CD4-positive, alpha-beta T cell treated with Interleukin-17A for 4 hours (primary cell): ENCODE results near the gene ZNF384.
"Not testable (repeated sequence)": the region's sequence is repeated elsewhere in the genome, so short reads cannot be mapped to it uniquely, and the experiment has no call there.

Source experiments
- DNase-seq: peaks from one replicate; pipeline ENCODE4 v3.0.0-alpha.2; 2020; ENCODE audit warnings: mixed read lengths

ZNF384 gene

DNA sequence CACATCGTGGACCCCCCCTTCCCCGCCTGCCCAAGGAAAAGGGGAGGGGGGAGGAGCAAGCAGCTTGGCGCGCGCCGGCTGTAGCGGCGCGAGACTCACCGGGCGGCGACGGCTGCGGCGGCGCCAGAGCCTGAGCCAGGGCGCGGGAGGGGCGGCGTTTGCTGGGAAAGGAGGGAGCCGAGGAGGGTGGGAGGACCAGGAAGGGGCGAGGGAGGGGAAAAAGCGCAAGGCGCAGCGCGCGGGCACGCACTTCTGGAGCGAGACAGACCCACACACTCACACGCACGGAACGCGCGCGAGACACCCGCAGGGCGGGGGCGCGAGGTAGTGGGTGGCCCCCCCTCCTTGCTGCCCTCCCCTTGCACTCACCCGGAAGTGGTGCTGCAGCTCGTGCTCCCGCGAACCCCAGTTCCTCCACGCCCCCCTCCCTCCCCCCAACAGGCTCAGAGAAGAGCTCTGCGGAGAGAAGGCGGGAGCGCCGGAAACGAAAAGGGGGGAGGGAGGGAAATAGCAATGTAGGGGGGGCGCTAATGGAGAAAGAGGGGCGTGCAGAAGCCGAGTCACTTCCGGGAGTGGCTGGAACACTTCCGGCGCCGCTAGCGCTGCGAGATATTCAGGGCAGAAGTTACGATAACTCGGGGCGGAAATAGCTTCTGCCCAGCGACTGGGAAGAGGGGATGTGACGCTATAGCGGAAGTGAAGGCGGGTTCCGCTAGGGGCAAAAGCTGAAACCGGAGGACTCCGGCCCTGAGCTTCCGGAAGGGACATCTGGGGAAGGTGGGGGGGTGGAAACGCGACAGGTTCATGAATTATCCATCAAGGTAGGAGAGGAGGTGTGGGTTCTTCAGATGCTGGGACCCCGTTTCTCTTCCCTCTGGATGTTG lies at the start of gene ZNF384:
Gene ZNF384, minus strand, starts transcription at position 377 of the 884 bp plus-strand sequence. CDS start 9,855 bp downstream, outside the sequence.
- DNase-seq, result peak; percentile 97

DNA sequence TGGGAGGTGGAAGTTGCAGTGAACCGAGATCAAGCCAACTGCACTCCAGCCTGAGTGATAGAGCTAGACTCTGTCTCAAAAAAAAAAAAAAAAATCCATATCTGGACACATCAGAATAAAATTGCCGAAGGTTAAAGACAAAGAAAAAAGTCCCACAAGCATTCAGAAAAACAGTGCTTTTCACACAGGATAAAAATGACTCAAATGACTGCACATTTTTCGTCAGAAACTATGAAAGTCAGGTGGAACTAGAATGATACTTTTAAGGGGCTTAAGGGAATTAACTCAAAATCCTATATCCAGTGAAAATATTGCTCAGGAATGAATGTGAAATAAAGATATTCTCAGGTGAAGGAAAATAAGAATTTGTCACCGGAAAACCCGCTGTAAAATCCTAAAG lies 47.6 kb upstream of the ZNF384 start:
- no peak for DNase-seq

DNA sequence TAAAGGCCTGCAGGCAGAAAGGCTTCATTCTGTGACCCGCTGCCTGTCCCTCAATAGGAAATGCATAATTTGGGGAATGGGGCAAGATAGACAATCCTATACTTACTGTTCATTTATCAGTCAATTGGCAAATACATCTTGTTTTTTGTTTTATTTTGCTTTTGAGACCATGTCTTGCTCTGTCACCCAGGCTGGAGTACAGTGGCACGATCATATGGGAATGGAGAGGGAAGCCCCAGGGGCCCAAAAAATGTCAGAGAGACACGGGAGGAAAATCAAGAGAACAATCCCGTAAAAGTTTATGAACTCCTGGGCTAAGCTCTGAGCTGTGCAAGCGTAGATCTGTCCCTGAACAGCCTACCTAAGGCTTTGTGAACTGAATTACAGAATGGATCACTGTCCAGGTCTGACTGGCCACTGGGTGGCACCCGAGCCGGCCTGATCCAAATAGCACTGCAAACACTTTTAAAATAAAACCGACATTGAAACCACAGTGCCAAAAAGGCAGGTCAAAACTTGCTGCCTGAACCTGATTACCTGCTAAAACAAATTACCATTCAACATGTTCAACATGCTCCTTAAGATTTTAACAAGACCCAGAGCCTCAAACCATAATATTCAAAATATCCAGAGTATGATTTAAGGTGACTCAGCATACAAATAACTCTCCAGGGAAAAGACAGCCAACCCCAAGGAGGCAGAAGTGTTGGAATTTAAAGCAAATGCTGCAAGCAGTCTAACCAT lies 46.4 kb upstream of the ZNF384 start:
- peak; percentile 63 for DNase-seq

DNA sequence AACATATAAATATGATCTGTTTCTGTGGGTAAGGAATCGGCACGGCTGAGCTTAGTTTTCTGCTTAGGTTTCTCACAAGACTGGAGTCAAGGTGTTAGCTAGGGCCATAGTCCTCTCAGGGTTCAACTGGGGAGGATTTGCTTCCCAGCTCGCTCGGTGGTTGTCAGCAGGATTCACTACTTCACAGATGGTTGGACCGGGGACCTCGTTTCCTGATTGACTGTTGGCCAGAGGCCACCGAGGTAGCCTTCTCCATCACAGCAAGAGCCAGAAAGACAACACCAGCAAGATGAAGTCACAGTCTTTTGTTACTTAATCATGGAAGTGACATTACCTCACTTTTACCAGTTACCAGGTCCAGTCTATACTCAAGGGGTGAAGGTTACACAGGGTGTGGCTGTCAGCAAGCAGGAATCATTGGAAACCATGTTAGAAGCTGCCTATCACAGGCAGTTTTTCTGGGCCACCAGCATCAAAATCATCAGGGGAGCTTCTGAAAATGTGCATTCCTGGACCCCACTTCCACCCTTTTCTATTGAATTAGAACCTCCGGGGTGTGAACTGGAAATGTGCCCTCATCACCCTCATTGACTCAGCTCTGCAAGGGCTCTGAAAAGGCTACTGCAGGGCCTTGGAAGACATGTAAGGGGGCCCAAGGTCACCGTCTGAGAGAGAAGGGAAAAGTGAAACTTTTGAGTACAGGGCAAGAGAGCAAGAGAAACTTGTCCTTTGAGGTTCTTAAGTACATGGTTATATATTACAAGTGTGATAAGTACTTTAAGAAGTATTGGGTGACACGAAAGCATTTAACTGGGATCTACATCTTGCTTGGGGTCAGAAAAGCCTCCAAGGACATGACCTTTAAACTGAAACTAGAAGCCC lies 45.6 kb upstream of the ZNF384 start:
- no peak for DNase-seq

DNA sequence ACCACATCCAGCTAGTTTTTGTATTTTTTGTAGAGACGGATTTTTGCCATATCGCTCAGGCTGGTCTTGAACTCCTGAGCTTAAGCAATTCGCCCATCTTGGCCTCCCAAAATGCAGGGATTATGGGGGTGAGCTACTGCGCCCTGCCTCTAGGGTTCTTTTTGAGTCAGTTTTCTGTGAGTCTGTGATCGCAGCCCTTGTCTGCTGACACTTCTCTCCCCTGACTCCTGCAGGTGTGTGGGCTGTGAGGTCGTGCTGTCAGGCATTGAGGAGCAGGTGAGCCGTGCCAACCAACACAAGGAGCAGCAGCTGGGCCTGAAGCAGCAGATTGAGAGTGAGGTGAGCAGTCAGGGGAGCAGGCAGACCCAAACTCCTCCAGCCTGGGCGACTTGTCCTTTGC lies 41.0 kb upstream of the ZNF384 start:
- DNase-seq, result no peak

DNA sequence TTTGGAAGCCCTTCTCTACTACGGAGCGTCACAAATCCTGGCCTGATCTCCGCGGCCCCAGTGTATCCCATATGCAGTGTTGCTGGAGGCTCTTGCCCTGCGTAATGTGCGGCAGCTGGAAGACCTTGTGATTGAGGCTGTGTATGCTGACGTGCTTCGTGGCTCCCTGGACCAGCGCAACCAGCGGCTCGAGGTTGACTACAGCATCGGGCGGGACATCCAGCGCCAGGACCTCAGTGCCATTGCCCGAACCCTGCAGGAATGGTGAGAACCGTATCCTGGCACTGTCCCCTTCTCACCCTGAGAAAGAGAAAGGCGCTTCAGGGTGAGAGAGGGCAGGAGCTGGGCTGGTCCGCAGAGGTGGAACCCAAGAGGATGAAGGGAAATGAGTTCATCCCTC lies 40.0 kb upstream of the ZNF384 start:
- no peak for DNase-seq

DNA sequence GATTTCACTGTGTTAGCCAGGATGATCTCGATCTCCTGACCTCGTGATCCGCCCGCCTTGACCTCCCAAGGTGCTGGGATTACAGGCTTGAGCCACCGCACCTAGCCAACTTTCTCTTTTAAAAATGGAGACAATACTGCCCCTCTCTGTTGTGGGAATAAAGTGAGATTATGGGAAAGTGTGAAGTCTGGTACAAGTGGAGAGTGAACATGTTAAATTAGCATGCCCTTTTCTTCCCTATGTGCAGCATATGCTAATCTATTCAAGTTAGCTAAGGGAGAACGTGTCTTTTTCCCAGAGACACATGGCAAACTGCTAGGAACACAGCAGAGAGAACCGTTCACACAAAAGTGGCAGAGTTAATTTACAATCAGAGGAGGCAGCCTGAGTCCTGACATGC lies 36.2 kb upstream of the ZNF384 start:
- DNase-seq, result no peak

DNA sequence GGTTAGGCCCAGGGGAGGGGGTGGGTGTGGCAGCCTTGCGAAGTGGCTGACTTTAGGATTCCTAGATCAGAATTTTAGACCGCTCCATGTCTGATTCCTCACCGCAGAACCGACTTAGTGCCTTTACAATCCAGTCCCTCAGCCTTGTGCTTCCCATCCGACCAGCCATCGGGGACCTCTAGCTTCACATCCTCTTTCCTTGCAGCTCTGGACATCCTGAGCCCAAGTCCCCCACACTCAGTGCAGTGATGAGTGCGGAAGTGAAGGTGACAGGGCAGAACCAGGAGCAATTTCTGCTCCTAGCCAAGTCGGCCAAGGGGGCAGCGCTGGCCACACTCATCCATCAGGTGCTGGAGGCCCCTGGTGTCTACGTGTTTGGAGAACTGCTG lies 35.2 kb upstream of the ZNF384 start:
- DNase-seq, result no peak

DNA sequence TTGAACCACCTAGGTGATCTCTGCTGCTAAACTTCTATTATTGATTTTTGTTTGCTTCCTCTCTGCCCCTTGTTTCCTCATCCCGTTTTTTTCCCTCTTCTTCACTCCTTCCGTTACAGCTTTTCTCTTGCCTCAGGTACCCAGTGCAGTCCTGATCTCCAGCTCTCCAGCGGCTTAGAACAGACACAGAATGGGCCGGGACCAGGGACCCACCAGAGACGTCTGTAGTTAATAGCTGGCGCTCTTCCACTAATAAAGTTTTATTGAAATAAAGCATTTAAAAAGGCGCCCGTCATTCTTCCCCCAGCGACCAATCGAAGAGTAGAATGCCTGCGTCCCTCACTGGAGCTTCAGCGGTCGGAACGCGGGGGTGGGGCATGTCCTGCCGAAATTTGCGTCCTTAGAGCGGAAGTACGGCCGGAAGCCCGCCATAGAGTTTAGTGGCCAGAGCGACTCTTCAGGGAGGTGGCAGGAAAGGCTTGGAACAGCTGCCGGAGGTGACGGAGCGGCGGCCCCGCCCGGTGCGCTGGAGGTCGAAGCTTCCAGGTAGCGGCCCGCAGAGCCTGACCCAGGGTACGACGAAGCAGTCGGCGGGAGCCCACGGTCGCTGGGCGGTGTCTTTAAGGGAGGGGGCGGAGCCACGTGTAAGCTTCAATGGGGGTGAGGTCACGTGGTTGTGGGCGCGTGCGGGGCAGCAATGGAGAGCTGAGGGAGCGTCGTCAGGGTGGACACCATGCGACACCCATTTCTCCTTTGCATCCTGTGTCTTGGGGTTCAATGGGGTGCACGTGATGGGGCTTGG lies 34.6 kb upstream of the ZNF384 start, which contains the start of gene COPS7A:
Gene COPS7A, plus strand, starts transcription at position 440 of the 802 bp plus-strand sequence. CDS start 611 bp downstream, outside the sequence.
- DNase-seq, result peak; percentile 97

DNA sequence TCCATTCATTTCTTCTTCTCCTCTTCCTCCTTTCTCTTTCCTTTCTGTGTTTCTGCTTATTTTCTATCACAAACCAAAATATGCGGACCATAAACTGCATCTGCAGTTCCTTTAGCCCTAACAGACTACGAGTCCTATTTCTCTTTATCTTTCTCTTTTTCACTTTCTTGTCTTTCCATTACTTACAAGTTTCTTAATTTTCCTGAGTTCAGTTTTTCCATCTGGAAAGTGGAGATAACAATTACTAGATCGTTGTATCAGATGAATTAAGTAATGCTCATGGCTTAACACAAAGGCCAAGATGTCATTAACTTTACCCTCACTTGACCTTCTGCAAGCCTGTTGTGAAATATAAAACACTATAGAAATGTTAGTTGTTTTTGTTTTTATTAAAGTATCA lies 33.7 kb upstream of the ZNF384 start:
- DNase-seq, result no peak

DNA sequence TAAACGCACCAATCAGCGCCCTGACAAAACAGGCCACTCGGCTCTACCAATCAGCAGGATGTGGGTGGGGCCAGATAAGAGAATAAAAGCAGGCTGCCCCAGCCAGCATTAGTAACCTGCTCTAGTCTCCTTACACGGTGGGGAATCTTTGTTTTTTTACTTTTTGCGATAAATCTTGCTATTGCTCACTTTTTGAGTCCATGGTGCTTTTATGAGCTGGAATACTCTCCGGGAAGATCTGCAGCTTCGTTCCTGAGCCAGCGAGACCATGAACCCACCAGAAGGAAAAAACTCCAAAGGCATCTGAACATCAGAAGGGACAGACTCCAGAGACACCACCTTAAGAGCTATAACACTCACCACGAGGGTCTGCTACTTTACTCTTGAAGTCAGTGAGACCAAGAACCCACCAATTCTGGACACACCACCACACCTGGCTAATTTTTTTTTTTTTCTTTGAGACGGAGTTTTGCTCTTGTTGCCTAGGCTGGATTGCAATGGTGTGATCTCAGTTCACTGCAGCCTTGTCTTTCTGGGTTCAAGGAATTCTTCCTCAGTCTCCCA lies 27.8 kb upstream of the ZNF384 start:
- no peak for DNase-seq

DNA sequence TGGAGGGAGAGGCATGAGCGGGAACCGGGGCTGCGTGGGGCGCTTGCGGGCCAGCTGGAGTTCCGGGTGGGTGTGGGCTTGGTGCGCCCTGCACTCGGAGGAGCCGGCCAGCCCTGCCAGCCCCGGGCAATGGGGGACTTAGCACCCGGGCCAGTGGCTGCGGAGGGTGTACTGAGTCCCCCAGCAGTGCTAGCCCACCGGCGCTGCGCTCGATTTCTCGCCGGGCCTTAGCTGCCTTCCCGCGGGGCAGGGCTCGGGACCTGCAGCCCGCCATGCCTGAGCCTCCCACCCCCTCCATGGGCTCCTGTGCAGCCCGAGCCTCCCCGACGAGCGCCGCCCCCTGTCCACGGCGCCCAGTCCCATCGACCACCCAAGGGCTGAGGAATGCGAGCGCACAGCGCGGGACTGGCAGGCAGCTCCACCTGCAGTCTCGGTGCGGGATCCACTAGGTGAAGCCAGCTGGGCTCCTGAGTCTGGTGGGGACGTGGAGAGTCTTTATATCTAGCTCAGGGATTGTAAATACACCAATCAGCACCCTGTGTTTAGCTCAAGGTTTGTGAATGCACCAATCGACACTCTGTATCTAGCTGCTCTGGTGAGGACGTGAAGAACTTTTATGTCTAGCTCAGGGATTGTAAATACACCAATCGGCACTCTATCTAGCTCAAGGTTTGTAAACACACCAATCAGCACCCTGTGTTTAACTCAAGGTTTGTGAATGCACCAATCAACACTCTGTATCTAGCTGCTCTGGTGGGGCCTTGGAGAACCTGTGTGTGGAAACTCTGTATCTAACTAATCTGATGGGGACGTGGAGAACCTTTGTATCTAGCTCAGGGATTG lies 27.1 kb upstream of the ZNF384 start:
- DNase-seq, result not testable (repeated sequence)

DNA sequence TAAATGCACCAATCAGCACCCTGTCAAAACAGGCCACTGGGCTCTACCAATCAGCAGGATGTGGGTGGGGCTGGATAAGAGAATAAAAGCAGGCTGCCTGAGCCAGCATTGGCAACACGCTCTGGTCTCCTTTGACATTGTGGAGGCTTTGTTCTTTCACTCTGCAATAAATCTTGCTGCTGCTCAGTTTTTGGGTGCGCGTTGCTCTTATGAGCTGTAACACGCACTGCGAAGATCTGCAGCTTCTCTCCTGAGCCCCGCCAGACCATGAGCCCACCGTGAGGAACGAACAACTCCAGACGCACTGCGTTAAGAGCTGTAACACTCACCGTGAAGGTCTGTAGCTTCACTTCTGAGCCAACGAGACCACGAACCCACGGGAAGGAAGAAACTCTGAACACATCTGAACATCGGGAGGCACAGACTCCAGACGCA lies 19.8 kb upstream of the ZNF384 start:
- DNase-seq, result peak; percentile 24

DNA sequence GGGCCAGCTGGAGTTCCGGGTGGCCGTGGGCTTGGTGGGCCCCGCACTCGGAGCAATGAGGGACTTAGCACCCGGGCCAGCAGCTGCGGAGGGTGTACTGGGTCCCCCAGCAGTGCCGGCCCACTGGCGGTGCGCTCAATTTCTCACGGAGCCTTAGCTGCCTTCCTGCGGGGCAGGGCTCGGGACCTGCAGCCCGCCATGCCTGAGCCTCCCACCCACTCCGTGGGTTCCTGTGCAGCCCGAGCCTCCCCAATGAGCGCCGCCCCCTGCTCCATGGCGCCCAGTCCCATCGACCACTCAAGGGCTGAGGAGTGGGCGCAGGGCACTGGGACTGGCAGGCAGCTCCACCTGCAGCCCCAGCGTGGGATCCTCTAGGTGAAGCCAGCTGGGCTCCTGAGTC lies 19.2 kb upstream of the ZNF384 start:
- DNase-seq, result not testable (repeated sequence)

DNA sequence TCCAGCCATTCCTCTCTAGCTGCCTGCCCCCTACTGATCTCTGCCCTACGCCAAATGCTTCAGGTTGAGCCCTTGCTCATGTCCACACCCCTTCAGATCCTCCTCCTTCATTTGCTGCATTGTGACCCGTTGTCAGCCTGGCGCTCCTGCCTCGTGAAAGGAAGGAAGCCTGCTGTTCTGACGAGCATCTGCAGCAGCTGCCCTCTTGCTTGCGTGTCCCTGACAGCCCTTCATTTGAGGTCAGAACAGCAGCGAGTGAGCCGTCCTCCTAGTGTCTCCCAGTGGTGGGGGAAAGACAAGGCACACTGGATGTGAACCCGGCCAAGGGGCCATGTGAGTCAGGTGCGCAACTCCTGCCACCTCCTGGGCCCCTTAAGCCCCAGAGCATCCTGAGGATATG lies 14.5 kb upstream of the ZNF384 start:
- DNase-seq, result no peak

DNA sequence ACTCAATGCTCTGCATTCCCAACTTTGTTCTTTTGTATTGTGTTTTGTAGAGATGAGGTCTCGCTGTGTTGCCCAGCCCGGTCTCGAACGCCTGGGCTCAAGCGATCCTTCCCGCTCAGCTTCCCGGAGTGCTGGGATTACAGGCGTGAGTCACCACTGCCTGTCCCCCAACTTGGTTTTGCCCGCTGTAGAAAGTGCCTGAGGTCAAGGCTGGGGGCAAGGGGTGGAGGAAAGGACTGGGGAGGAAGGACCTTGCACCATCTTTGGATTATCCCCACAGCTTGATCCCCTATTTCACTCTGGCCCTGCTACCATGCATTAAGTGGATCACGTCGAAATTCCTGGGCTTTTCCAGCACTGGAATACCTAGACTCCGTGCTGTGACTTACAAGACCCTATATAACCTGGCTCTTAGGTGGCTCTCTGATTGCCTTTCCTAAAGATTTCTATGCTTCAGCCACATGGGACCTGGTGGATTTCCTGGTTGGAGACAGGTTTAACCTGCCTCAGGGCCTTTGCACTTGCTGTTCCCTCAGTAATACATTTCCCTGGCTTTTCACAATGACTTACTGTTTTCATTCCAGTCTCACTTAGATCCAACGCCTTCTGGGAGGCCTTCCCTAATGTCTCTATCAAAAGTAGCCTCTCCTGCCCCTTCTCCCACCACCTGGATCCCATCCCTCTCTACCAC lies 12.0 kb upstream of the ZNF384 start:
- DNase-seq, result no peak

DNA sequence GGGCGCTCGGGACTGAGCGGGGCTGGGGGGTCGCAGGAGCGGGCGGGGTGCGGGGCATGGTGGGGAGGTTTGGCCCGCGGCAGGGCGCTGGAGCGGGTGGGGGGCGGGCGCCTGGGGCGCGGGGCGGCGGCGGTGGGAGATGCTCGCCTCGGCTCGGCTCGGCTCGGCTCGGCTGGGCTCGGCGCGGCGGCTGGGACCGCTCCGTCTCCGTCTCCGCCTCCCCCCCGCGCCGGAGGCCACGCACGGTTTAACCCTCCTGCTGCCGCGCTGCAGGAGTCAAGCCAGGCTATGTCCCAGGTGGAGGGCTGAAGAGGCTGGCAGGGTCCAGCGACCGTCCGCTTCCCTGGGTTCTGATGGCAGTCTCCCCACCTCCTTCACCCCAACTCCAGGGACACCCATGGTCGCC lies 11.5 kb upstream of the ZNF384 start, which contains the start of gene PIANP:
Gene PIANP, minus strand, starts transcription at position 170 of the 406 bp plus-strand sequence. CDS start 2,754 bp downstream, outside the sequence.
- DNase-seq, result peak; percentile 71

DNA sequence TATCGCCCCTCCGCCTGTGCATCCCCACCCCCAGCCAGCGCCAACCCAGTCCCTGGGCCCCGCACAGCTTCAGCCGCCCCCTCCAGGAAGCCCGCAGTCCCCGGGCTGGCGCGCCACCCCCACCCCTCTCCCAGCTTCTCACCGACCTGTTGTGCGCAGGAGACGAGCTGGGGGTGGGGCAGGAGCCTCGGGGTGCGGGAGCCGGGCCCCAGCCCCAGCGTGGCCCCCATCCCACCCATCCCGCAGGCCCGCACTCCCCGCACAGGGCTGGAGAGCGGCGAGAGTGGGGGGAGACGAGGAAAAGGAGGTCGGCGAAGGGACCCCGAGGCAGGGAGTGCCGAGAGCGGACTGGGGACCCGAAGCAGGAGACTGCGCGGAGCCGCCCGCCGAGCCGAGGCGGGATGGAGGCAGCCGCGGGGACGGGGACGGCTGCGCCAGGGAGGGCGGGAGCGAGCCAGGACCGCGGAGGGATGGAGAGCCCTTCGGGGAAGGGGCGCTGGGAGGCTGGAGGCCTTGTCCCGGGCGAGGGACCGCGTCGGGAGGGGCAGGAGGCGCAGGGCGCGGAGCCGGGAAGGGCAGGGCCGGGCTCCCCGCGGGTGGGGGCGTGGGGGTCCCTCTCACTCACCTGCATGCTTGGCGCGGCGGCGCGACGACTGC lies 10.9 kb upstream of the ZNF384 start:
- peak; percentile 36 for DNase-seq
